RPMI7951 (cell line): Measurements from ENCODE around the gene LRG1. TPM values are rescaled to one million over a fixed set of nuclear protein-coding genes. Genes with fewer than 3 reads are reported as not detected.
"Not testable (repeated sequence)": the region's sequence is repeated elsewhere in the genome, so short reads cannot be mapped to it uniquely, and the experiment has no call there.

Source experiments
- DNase-seq: peaks from one replicate; pipeline ENCODE4 v3.0.0-alpha.2; 2012; ENCODE audit warnings: low read depth
- total RNA-seq: library from RNA; depleted of rRNA; stranded (reverse); fragments of >200 nt; shearing (Covaris generic); gene quantifications from 2 replicates; pipeline ENCODE4 v1.2.3, GENCODE V29; 2014

Gene LRG1
- total RNA-seq, 1 experiment from 2014 or later = not detected

- DNase-seq = not testable (repeated sequence)
Observed at GRCh38 chr19:4527377-4527776, 12.5 kb downstream of the LRG1 start.

- no peak for DNase-seq
Observed at GRCh38 chr19:4525563-4526002, 14.3 kb downstream of the LRG1 start.

DNA sequence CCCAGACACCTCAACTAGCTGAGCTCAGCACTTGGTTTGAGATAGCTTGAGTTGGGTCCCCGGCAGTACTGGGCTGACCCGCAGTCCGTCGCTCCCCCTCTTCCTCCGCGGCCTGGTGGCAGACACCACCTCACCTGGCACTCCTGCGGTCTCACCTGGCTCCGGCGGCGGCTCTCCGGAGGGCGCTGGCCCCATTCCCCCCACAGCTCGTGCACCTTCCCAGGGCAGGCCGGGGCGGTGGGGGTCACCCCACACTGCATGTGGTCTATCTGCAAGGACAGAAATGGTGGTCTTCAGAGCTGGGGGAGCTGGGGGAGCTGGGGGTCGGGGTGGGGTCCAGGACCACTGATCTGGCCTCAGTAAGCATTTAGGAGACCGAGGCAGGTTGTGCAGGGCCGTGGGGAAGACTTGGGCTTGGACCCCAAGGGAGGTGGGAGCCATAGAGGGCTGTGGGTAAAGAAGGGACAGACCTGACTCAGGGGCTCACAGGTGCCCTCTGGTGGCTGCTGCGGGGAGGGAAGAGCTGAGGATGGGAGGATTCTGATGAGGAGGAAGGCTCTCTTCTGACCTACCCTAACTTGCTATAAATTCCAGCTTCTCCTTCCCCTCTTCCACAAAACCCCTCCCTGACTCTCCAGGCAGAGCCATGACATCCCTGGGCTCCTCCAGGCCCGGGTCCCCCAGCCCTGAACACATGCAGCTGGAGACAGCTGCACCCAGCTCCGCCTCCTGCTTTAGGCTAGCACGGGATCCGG is 14.9 kb downstream of the LRG1 start:
- DNase-seq = peak; percentile 42

DNA sequence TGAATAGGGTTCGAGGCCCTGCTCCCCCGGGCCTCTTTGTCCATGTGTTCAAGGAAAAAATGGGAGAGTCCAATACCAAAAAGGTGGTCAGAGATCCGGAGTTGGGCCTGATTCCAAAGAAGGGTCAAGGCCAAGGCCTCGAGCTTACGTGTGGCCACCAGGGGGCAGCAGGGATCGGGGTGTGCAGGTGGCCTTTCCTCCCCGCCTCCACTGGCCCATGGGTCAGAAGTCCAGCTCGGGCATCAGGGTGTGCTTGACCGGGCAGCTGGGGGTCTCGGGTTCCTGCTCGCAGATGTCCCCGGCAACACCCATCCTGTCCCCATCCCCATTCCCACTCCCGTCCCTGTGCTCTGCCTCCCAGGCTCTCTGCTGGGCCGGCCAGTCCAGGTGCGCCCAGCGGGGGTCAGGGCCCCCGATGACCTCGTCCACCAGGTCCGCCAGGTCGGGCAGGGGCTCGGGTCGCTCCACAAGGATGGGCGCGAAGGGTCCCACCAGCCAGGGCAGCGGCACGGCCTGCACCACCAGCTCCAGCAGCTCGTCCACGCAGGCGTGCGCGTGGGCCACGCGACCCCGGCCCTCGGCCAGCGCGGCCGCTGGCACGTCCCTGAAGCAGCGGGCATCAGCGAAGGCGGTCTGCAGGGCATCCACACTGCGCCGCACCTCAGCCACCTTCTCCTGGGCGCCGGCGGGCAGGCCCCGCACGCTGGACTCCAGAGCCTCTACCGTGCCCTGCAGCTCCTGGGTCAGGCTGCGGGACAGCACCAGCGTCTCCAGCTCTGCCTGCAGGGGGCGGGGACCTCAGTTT is 16.3 kb downstream of the LRG1 start:
- peak; percentile 31 for DNase-seq

DNA sequence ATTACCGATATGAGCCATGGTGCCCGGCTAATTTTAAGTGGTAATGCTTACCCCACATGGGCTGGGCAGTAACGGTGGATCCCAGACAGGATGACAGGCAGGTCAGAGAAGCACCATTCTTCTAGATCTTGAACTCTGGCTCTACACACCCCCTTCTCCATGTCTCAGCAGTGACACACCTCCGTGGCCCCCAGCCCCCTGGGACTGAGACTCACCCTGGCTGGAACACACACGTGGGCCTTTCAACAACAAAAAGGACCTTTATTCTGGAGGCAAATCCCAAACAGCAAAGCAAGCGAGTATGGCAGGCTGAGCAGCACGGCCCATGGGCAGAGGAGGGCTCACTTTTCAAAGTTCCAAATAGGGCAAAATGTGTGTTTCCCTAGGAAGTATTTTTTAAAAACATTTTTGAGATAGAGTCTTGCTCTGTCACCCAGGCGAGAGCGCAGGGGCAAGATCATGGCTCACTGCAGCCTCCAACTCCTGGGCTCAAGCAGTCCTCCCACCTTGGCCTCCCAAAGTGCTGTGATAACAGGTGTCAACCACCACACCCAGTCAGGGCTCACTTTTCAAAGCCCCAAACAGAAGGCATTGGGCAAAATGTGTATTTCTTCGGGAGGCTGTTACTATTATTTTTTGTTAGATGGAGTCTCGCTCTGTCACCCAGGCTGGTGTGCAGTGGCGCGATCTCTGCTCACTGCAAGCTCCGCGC is 17.4 kb downstream of the LRG1 start:
- no peak for DNase-seq

DNA sequence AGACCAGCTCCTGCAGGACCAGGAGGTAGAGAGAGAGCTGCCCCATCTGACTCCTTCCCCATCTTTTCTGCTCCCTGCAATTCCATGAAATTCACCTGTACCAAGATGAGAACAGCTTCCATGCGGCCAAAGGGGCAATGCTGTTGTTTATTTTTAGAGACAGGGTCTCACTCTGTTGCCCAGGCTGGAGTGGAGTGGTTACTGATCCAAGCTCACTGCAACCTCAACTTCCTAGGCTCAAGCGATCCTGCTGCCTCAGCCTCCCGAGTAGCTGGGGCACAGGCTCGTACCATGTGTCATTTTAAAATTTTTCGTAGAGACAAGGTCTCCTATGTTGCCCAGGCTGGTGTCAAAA is 18.0 kb downstream of the LRG1 start:
- DNase-seq = no peak

- DNase-seq = peak; percentile 78
Observed at GRCh38 chr19:4521170-4521887, 18.5 kb downstream of the LRG1 start.

- DNase-seq = peak; percentile 29
Observed at GRCh38 chr19:4519521-4520277, 20.1 kb downstream of the LRG1 start.

GRCh38 chr19:4519172-4519496 is 20.7 kb downstream of the LRG1 start:
- no peak for DNase-seq

DNA sequence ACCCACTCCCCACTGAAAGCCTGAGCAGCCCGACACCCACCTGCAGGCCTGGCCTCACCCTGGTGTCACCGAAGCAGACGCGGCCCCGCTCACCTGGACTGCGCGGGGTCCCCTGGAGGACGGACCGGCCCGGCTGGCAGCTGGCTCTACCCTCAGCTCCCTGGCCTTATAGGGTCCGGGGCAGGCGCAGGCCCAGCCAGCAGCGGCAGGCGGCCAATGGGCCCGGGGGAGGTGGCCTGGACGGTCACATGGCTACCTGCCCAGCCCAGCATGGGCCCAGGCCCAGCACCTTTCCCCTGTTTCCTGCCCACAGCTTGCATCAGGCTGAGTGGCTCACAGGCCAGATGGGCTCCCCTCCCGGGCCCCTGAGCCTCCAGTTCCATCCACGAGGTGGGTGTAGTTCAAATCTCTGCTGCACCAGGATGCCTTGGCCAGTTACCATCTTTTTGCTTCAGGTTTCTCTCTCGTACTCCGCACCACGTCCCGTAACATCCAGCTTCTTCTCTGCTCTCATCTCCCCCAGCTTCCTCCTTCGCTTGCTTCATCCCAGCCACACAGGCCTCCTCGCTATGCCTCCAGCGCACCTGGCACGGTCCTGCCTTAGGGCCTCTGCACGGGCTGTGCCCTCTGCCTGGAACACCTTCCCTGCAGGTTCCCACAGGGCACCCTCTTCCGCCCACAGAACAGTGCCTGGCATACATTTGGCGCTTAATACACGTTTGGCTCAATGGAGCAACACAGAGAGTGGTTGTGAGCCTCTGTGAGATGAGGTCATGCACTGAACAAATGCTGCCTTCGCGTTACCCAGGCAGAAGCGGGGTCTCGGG is 21.3 kb downstream of the LRG1 start, which contains the start of gene PLIN4:
PLIN4 (minus strand) TSS at position 142 of the 827 bp plus-strand sequence. CDS start 214 bp downstream, outside the sequence.
- DNase-seq = no peak

GRCh38 chr19:4517451-4518057 is 22.3 kb downstream of the LRG1 start:
- no peak for DNase-seq

GRCh38 chr19:4516939-4517300 is 22.9 kb downstream of the LRG1 start:
- no peak for DNase-seq

GRCh38 chr19:4516199-4516938 is 23.5 kb downstream of the LRG1 start:
- DNase-seq = no peak

DNA sequence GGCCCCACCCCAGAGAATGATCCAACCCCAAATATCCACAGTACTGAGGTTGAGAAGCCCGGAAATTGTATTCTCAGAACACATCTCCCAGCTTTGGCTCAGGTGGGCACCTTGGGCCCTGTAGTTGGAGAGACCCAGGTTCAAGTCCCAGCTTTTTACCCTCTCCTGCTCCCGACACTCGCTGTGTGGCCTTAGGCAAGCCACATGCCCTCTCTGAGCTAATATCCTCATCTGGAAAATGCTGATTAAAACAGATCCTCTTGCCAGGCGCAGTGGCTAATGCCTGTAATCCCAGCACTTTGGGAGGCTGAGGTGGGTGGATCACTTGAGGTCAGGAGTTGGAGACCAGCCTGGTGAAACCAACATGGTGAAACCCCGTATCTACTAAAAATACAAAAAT is 24.1 kb downstream of the LRG1 start:
- DNase-seq = no peak

DNA sequence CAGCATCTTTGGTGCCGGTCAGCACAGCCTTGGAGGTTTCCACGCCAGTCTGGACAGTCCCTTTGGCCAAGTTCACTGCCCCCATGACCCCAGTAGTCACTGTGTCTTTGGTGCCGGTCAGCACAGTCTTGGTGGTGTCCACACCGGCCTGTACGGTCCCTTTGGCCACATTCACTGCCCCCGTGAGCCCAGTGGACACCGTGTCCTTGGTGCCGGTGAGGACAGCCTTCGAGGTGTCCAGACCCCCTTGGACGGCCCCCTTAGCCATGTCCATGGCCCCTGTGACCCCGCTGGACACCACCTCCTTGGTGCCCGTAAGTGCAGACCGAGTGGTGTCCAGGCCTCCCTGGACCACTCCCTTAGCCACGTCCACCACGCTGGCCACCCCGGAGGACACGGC is 26.6 kb downstream of the LRG1 start:
- no peak for DNase-seq

- no peak for DNase-seq
Observed at GRCh38 chr19:4512070-4512469, 27.8 kb downstream of the LRG1 start.

DNA sequence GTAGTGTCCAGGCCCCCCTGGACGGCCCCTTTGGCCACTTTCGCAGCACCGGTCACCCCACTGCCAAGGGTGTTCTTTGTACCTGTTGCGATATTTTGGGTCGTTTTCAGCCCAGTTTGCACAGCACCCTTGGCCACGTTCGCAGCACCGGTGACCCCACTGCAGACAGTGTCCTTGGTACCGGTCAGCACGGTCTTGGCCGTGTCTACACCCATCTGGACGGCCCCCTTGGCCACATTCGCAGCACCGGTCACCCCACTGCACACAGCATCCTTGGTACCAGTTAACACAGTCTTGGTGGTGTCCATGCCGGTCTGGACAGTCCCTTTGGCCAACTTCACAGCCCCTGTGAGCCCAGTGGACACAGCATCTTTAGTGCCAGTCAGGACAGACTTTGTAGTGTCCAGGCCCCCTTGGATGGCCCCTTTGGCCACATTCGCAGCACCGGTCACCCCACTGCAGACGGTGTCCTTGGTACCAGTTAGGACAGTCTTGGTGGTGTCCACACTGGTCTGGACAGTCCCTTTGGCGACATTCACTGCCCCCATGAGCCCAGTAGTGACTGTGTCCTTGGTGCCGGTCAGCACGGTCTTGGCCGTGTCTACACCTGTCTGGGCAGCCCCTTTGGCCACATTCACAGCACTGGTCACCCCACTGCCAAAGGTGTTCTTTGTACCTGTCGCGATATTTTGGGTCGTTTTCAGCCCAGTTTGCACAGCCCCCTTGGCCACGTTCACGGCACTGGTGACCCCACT is 28.4 kb downstream of the LRG1 start:
- DNase-seq = no peak
